ENCODE measurements around the gene LRRC4C. TPM values are rescaled to one million over a fixed set of nuclear protein-coding genes. Genes with fewer than 3 reads are reported as not detected.

The LRRC4C gene
- total RNA-seq, 1 experiment from 2014 or later = 0.72 TPM

DNA sequence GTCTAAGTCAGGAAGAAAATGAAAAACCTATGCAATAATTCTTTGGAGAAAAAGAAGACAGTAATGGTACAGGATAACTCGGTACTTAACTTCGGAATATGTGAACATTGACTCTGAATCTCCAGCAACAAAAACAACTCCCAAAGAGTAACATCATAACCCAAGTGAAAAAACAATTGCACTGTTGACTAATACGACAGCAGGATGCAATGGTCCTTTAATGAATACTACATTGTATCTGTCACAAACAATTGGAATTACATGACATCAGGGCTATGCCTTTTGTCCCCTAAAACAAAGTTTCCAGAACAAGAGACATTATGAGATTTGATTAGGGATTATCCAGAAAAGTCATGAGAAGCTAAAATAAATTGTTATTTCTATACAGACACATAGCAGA, 1065.9 kb downstream of the LRRC4C start:
- Mint-ChIP-seq H3K36me3 (no peaks in the 10 kb centered on the region), H3K9me3 (no peaks in the 10 kb centered on the region), H3K27me3 (ENCODE audit: low read depth) (peaks cover 4% of the 10 kb centered on the region; the same call in 1 of the 2 replicates), H3K4me3 (no peak overlapping the region), H3K27ac (no peak overlapping the region), H3K4me1 (no peaks in the 10 kb centered on the region)
- POLR2A ChIA-PET = no interaction called here
- TF ChIP-seq FOXP1 (CRISPR knock-in tag; IDR thresholded peaks at IDR 0.05; ENCODE audit: borderline replicate concordance) (no peak), E2F5 (CRISPR knock-in tag; IDR thresholded peaks at IDR 0.05) (no peak), FOXK1 (CRISPR knock-in tag; IDR thresholded peaks at IDR 0.05) (no peak), FOXP4 (CRISPR knock-in tag; IDR thresholded peaks at IDR 0.05) (no peak)
- TF ChIP-seq, protein P1, sequence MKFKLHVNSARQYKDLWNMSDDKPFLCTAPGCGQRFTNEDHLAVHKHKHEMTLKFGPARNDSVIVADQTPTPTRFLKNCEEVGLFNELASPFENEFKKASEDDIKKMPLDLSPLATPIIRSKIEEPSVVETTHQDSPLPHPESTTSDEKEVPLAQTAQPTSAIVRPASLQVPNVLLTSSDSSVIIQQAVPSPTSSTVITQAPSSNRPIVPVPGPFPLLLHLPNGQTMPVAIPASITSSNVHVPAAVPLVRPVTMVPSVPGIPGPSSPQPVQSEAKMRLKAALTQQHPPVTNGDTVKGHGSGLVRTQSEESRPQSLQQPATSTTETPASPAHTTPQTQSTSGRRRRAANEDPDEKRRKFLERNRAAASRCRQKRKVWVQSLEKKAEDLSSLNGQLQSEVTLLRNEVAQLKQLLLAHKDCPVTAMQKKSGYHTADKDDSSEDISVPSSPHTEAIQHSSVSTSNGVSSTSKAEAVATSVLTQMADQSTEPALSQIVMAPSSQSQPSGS (CRISPR knock-in tag; IDR thresholded peaks at IDR 0.05; ENCODE audit: borderline replicate concordance, low read depth) = no peak
- no peak for DNase-seq (ENCODE audit: low spot score)
- no peak for ATAC-seq
- CTCF ChIA-PET = no interaction called here

DNA sequence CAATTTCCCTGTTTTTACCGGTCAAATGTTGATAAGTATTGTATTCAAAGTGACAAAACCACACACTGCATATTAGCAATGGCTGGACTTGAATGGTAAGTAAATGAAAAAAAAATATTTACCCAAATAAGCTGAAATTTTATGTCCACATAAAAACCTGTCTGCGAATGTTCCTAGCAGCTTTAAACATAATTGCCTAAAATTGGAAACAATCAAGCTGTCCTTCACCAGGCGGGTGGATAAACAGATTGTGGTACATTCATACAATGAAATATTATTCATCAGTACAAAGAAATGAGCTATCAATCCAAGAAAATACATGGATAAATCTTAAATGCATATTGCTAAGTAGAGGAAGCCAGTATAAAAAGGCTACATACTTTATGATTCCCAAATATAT, 1067.8 kb downstream of the LRRC4C start:
- Mint-ChIP-seq H3K27ac (no peak overlapping the region), H3K4me3 (no peak overlapping the region), H3K27me3 (ENCODE audit: low read depth) (peaks cover 4% of the 10 kb centered on the region; the same call in 1 of the 2 replicates), H3K36me3 (no peaks in the 10 kb centered on the region), H3K9me3 (no peaks in the 10 kb centered on the region), H3K4me1 (no peaks in the 10 kb centered on the region)
- POLR2A ChIA-PET = no interaction called here
- ATAC-seq (no peak), DNase-seq (ENCODE audit: low spot score) (no peak)
- TF ChIP-seq, protein P2, sequence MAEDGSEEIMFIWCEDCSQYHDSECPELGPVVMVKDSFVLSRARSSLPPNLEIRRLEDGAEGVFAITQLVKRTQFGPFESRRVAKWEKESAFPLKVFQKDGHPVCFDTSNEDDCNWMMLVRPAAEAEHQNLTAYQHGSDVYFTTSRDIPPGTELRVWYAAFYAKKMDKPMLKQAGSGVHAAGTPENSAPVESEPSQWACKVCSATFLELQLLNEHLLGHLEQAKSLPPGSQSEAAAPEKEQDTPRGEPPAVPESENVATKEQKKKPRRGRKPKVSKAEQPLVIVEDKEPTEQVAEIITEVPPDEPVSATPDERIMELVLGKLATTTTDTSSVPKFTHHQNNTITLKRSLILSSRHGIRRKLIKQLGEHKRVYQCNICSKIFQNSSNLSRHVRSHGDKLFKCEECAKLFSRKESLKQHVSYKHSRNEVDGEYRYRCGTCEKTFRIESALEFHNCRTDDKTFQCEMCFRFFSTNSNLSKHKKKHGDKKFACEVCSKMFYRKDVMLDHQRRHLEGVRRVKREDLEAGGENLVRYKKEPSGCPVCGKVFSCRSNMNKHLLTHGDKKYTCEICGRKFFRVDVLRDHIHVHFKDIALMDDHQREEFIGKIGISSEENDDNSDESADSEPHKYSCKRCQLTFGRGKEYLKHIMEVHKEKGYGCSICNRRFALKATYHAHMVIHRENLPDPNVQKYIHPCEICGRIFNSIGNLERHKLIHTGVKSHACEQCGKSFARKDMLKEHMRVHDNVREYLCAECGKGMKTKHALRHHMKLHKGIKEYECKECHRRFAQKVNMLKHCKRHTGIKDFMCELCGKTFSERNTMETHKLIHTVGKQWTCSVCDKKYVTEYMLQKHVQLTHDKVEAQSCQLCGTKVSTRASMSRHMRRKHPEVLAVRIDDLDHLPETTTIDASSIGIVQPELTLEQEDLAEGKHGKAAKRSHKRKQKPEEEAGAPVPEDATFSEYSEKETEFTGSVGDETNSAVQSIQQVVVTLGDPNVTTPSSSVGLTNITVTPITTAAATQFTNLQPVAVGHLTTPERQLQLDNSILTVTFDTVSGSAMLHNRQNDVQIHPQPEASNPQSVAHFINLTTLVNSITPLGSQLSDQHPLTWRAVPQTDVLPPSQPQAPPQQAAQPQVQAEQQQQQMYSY (CRISPR knock-in tag; IDR thresholded peaks at IDR 0.05) = no peak
- TF ChIP-seq, protein P3, sequence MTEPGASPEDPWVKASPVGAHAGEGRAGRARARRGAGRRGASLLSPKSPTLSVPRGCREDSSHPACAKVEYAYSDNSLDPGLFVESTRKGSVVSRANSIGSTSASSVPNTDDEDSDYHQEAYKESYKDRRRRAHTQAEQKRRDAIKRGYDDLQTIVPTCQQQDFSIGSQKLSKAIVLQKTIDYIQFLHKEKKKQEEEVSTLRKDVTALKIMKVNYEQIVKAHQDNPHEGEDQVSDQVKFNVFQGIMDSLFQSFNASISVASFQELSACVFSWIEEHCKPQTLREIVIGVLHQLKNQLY (CRISPR knock-in tag; IDR thresholded peaks at IDR 0.05) = no peak
- TF ChIP-seq ELF4 (CRISPR knock-in tag; IDR thresholded peaks at IDR 0.05; ENCODE audit: low read depth) = no peak
- TF ChIP-seq EMX1 (CRISPR knock-in tag; IDR thresholded peaks at IDR 0.05) = no peak
- TF ChIP-seq ZNF416 (CRISPR knock-in tag; IDR thresholded peaks at IDR 0.05) = no peak
- no peak for TF ChIP-seq ZNF396 (CRISPR knock-in tag; IDR thresholded peaks at IDR 0.05; ENCODE audit: borderline replicate concordance)
- TF ChIP-seq CDX4 (CRISPR knock-in tag; IDR thresholded peaks at IDR 0.05; ENCODE audit: borderline replicate concordance) = no peak
- TF ChIP-seq, protein P4, sequence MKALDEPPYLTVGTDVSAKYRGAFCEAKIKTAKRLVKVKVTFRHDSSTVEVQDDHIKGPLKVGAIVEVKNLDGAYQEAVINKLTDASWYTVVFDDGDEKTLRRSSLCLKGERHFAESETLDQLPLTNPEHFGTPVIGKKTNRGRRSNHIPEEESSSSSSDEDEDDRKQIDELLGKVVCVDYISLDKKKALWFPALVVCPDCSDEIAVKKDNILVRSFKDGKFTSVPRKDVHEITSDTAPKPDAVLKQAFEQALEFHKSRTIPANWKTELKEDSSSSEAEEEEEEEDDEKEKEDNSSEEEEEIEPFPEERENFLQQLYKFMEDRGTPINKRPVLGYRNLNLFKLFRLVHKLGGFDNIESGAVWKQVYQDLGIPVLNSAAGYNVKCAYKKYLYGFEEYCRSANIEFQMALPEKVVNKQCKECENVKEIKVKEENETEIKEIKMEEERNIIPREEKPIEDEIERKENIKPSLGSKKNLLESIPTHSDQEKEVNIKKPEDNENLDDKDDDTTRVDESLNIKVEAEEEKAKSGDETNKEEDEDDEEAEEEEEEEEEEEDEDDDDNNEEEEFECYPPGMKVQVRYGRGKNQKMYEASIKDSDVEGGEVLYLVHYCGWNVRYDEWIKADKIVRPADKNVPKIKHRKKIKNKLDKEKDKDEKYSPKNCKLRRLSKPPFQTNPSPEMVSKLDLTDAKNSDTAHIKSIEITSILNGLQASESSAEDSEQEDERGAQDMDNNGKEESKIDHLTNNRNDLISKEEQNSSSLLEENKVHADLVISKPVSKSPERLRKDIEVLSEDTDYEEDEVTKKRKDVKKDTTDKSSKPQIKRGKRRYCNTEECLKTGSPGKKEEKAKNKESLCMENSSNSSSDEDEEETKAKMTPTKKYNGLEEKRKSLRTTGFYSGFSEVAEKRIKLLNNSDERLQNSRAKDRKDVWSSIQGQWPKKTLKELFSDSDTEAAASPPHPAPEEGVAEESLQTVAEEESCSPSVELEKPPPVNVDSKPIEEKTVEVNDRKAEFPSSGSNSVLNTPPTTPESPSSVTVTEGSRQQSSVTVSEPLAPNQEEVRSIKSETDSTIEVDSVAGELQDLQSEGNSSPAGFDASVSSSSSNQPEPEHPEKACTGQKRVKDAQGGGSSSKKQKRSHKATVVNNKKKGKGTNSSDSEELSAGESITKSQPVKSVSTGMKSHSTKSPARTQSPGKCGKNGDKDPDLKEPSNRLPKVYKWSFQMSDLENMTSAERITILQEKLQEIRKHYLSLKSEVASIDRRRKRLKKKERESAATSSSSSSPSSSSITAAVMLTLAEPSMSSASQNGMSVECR (CRISPR knock-in tag; IDR thresholded peaks at IDR 0.05; ENCODE audit: borderline replicate concordance) = no peak
- no peak for TF ChIP-seq FOXJ3 (CRISPR knock-in tag; IDR thresholded peaks at IDR 0.05; ENCODE audit: borderline replicate concordance)
- TF ChIP-seq JUN (CRISPR knock-in tag; IDR thresholded peaks at IDR 0.05) = no peak
- no peak for TF ChIP-seq ZSCAN18 (CRISPR knock-in tag; IDR thresholded peaks at IDR 0.05)
- CTCF ChIA-PET = no interaction called here
